GM18499 (cell line): ENCODE data around the gene STX2.
"Not testable (repeated sequence)": the region's sequence is repeated elsewhere in the genome, so short reads cannot be mapped to it uniquely, and the experiment has no call there.

Experiments used
- ATAC-seq: cut with Tn5 transposase; IDR thresholded peaks from one replicate; pipeline ENCODE4 v1.9.1; 2021; ENCODE audit warnings: moderate number of reproducible peaks; ENCODE audit not compliant: insufficient read depth, unreplicated experiment

The STX2 gene

DNA sequence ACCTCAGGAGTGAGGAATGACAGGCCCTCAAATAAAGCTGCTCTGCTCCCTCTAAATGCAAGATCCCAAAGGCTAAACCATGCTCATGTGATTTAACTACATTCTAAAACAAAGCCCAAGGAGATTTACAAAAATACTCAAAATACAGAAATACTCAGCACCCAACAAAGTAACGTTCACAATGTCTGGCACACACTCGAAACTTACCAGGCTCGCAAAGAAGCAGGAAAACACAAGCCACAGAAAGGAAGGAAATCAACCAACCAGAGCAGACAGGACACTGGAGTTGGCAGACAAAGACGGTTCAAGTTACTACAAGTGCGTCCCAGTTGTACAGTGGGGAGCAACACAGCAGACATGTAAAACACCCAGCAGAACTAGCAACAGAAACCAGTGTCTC, 33.4 kb downstream of the STX2 start:
- no peak for ATAC-seq

DNA sequence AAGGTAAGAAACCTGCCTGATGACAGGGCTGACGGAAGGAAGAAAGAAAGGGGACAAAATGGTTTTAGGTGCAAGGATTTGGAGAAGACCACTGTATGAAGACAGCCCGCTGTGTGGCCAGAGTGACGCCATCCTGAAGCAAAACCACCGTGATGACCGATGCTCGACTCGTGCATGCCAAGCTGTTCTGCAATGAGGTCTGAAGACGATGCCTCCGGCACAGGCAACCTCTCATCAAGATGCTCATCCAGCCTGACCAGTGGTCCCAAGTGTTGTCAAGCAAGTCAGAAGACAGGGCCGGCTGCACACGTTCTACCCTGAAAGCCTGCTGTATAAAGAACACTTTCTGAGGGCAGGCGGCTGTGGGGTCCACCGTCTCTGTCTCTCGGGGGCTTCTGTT, 34.8 kb downstream of the STX2 start:
- no peak for ATAC-seq

- no peak for ATAC-seq
Measured at GRCh38 chr12:130803702-130804101, 35.3 kb downstream of the STX2 start.

GRCh38 chr12:130800312-130800711, 38.7 kb downstream of the STX2 start:
- no peak for ATAC-seq

- no peak for ATAC-seq
Measured at GRCh38 chr12:130799051-130799450, 40.0 kb downstream of the STX2 start.

GRCh38 chr12:130796985-130797686, 41.9 kb downstream of the STX2 start:
- no peak for ATAC-seq

GRCh38 chr12:130795906-130796305, 43.1 kb downstream of the STX2 start:
- ATAC-seq: no peak

DNA sequence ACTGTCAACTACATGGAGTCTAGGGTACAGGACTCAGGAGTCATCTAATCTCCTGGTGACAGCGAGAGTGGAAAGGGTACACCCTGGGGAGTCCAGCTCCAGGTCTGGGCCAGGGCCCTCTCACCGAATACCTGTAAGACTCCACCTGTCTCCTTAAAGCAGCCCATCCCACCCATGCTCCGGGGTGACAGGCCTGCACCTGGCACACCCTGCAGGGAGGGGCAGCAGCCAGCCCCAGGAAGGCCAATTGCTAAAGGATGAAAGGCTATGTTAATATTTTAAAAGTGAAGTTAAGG, 45.5 kb downstream of the STX2 start:
- ATAC-seq: no peak

GRCh38 chr12:130792821-130793553, 46.1 kb downstream of the STX2 start:
- ATAC-seq: no peak

- no peak for ATAC-seq
Measured at GRCh38 chr12:130791629-130792028, 47.4 kb downstream of the STX2 start.

DNA sequence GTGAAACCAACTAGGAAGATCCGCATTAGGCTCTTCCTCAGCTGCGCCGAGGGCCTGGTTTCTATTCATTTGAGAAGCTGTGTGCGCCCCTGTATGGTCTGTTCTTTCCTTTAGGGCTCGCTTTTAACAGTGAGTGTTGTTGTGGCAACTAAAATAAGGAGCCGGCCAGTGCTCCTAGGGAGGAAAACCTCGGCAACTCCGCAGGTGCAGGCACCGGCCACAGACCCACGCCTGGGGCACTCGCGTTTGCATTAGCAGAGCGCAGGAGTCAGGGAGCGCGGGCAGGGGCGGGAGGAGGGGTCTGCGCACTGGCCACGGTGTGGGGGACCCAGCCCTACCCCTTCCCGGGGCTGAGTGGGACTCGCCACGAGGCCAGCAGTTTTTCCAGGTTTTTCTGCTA, 50.5 kb downstream of the STX2 start:
- ATAC-seq: no peak

- ATAC-seq: no peak
Measured at GRCh38 chr12:130787445-130788410, 51.3 kb downstream of the STX2 start.

DNA sequence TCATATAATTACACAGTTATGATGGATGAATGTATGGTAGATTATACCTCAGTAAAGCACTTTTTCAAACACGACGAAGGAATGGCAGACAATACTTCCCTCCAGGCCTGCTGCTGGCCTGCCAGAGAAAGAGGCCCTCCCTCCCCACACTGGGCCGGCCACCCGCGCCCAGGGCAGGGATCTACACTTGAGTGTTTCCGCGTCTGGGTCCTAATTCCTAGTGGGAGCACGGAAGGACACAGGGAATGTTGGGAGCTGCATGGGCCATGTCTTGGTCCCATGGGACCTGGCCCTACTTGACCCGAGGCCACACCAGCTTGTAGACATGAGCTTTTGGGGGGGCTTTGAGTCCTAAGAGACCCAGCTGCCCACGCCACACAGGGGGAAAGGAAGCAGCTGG, 52.0 kb downstream of the STX2 start:
- no peak for ATAC-seq

- no peak for ATAC-seq
Measured at GRCh38 chr12:130783110-130783715, 55.8 kb downstream of the STX2 start.

GRCh38 chr12:130782245-130782644, 56.8 kb downstream of the STX2 start:
- not testable (repeated sequence) for ATAC-seq

DNA sequence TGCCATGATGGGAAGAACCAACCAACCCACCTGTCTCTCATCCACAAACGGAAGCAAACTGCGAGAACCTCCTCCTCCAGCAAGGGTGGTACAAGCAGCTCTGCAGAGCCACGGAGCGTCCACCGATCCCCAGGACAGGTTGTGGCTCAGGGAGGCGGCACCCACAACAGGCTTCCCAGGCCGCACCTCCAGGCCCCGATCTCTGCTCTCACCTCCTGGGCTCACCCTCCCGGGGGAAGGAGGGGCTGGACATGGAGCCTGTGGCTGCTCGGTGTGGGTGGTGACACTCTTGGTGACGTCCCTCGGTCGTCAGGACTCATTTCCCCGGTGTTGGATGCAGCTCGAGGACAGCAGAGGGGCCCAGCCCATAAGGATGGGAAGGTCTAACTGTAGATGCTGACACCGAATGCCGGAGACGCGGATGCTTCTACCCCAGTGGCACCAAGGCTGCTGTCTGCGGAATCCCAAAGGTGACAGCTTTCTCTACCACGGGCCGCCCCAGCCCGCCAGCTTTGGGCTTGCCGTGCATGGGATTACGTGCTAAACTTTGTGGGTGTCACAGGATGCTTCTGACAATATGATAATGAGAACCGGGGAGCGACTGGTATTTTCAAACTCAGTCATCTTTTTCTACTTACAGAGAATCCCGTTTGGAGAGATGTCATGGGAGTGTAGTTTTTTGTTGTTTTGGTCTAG, 58.0 kb downstream of the STX2 start:
- no peak for ATAC-seq

DNA sequence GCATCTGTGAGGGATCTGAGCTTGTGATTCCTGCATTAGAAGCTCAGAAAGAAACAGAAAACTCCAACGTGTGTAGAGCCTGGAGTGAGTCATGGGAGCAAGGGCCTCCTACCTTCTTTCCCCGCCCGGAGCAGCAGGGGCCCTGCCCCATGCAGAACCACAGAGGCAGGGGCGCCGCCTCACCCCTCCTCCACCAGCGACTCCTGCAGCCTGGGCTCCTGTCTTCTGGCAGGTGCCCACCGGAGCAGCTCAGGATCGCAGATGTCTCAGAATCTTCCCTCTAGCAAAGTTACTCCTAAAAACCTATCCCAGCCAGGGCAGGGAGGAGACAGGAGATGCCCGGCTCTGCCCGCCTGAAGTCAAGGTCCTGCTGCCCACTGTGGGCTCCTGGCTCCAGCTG, 58.7 kb downstream of the STX2 start:
- ATAC-seq: no peak

GRCh38 chr12:130778776-130779175, 60.3 kb downstream of the STX2 start:
- ATAC-seq: no peak

GRCh38 chr12:130776857-130777339, 62.2 kb downstream of the STX2 start:
- ATAC-seq: no peak
